KBM-7 (cell line): ENCODE results near the gene HSDL1.

Experiments
- DNase-seq: peaks from one replicate; pipeline ENCODE4 v3.0.0-alpha.2; 2015
- in situ Hi-C: fragments of 300-500 bp; cut with MboI; formaldehyde crosslinking; loops from 2 replicates; pipeline ENCODE4 v1.14.3; 2020; ENCODE audit warnings: low sequenced_read_pairs, low pct_unique_long_range_greater_than_20kb, mixed read lengths

The HSDL1 gene

DNA sequence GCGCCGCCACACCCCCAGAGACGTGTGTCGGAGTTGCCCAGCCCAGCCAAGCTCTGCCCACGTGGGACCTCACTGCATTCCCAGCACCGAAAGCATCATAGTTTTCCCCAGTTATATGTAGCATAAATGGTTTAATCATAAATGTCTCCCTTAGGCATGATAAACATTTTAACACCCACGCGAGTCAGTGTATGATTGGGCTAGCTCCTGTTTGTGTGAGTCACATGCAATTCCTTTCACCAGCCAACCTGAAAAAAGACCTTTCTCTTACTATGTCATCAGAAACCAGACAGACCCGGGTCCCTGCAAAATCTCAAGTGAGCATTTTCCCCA lies 32.7 kb upstream of the HSDL1 start:
- DNase-seq = no peak
- in situ Hi-C loops = no loop called here

DNA sequence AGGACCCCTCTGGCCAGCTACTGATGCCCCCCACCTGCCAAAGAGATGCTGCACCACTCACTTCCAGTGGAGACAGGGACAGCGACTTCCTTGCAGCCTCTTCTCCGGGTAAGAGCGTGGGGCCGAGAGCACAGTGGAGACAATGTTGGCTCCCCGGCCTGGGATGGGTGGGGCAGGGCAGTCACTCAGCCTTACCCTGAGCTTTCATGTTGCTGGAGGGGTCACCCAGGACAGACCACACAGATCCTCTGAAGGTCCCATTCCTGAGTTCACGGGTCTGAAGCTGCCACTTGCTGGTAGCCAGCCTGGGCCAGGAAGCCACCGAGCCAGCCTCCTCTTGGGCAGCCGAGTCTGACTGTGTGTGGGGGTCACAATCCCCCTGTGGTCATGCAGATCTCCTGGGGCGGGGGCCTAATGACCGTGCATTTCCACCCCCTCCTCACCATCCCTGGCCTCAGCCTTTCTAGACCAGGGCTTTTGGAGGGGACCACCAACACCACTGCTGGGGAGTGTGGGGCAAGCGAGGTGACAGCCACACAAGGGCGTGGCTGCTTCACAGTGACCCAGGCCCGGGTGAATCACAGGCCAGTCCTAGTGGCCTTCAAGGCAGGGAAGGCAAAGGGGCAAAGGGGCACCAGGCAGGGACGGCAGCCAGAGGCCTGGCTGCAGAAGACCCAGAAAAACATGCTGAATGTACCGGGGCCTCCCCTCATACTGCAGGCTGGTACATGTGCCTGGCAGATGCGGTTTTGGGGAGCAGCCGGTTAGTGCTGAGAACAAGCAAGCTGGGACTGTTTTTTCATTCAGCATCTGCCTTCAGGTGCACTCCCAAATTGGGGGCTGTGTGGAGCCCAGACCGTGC lies 31.4 kb upstream of the HSDL1 start:
- in situ Hi-C loops = no loop called here
- no peak for DNase-seq

DNA sequence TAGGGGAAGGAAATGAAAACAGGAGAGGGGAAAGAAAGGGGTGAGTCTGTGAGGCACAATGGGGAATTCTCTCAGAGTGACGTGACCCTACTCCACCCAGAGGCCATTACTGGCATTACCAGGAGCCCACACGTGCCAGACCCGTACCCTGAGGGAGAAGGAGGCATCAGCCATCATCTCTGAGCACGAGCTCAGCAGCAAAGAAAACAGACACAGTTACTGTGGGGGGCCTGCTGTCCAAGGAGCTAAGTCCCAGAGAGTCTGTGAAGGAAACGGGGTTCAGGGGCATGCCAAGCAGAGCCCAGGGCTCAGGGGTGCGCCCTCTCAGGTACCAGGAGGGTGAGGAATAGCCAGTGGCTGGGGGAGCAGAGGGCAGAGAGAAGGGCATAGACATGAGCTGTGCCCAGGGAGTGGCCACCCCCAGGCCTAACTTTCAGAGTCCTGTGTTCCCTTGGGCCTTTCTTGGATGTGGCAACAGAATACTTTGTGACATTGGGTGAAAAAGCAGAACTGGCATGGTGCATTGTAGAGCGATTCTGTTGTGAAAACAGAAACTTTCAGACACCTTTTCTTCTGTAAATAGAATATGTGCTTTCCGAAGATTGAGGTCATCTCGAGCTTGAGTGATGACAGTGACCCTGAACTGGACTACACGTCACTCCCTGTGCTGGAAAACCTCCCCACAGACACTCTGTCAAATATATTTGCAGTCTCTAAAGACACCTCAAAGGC lies 30.5 kb upstream of the HSDL1 start:
- no peak for DNase-seq
- in situ Hi-C loops = no loop called here

DNA sequence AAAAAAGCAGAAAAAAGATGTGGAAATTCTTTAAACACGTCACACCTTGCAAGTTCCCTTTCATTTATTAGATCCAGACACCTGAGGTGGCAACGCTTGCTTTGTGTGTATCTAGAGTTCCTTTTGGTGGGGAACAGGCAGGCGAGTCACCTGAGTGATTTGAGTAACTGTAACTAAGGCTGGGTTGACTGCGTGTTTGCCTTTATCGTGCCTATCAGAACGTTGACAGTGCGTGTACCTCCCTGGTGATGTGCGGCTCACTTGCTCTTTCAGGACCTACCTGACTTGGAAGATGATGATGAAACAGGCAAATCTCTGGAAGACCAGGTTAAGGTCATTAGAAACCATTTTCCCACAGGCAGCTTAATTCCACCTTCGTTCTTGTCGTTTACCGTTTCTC lies 29.4 kb upstream of the HSDL1 start:
- in situ Hi-C loops = no loop called here
- no peak for DNase-seq

DNA sequence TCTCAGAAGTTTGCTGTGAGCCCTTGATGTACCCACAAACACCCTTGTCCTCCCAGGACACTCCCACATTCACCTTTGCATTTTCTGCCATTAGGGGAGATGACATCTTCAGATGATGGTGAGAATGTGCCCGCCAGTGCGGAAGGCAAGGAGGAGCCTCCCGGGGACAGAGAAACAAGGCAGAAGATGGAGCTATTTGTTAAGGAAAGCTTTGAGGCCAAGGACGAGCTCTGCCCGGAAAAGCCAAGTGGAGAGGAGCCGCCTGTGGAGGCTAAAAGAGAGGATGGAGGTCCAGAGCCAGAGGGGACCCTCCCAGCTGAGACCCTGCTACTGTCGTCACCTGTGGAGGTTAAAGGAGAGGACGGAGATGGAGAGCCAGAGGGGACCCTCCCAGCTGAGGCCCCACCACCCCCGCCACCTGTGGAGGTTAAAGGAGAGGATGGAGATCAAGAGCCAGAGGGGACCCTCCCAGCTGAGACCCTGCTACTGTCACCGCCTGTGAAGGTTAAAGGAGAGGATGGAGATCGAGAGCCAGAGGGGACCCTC lies 24.9 kb upstream of the HSDL1 start:
- in situ Hi-C loops = no loop called here

DNA sequence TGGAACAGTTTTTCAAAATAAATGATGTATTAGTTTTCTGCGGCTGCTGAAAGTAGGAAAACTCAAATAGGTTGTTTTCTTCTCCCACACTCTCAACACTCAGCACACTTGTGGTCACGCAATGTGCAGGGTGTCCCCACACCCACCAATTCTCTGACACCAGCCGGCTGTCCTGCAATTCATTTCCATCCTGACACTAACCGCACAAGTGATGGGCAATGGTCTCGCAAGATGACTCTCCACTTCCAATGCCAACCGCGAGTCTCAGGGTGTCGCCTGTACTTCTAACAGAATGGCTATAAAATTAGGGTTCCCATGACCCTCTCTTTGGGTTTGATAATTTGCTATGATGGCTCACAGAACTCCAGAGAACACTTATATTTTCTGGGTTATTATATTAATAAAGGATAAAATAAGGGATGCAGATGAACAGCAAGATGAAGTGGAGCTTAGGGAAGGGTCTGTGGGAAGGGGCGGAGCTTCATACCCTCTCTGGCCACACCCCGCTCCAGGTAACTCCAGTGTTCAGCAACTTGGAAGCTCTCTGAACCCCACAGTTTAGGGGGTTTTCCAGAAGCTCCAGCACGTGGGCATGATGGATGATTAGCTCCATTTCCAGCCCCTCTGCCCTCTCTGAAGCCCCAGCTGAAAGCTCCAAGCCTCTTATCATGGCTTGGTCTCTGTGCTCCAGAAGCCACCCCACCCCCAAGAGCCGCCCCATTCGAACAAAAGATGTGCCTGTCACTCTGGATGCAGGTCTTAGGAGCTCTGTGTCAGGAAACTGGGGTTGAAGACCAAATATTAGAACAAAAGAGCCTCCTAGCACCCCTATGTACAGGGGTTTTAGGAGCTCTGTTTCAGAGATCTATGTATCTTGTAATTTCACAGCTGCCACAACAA lies 22.1 kb upstream of the HSDL1 start:
- DNase-seq = no peak

More for the DNA sequence above, 24.9 kb upstream of the HSDL1 start:
- no peak for DNase-seq

DNA sequence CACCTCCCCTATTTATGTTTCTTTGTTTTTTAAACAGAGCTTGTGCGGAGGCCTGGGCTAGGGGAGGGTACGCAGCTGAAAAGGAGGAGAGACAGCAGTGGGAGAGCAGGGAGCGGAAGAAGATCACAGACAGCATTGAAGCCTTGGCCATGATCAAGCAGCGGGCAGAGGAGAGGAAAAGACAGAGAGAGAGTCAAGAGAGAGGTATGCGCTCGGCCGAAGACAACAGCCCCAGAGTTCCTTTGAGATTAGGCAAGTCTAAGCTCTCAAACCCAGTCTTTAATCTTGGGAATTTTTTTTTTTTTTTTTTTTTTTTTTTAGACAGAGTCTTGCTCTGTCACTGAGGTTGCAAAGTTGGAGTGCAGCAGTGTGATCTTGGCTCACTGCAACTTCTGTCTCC lies 20.8 kb upstream of the HSDL1 start:
- in situ Hi-C loops = no loop called here
- no peak for DNase-seq

More for the DNA sequence above, 22.1 kb upstream of the HSDL1 start:
- in situ Hi-C loops = no loop called here

DNA sequence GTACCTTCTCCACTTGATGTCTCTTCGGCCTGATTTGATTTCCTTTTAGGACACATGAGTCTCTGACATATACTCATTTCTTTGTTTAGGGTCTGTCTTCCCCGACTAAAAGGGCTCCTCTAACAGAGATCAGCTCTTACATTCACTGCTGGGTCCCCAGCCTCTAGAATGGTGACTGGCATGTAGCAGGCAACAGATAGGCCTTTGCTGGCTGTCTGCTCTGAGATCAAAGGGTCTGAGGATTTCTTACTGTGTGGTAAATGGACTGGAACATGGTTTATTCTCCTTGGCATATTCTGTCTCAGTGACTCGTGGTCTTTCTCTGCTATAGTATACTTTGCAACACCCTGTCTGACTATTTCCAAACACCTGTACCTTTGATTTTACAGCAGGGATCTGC lies 16.8 kb upstream of the HSDL1 start:
- in situ Hi-C loops = no loop called here
- DNase-seq = no peak

DNA sequence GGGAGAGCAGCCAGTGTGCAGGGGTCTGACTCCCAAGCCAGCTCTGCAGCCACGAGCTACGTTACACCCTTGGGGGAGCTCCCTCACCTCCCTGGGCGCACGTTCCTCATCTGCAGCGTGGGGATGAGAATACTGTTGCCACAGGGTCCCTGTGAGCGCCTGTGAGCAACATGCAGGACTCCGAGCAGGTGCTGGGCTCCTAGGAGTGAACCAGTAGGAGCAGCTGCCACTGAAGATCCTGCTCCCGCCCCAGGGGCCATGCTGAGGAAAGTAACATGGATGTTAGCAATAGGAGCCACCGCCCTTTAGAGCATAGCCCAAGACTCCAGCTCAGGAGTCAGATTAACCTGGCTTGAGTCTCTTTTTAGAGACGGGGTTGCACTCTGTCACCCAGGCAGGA lies 16.1 kb upstream of the HSDL1 start:
- in situ Hi-C loops = no loop called here
- DNase-seq = no peak

DNA sequence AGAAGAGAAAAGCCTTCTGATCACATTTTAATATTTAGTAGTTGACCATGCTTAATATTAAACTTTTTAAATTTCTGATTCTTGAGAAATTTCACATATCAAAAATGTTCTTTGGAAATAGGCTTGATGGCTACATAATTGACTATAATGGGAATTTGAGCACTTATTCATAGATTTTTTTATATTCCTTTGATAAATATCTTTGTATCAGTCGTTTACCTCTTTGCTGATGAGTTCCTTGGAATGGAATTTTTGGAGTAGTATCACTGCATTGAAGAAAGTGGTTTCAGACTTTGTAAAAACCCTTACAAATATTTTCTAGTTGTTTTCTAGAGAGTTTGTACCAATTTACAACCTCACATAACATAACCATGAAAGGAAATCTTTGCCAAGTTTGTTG lies 14.8 kb upstream of the HSDL1 start:
- DNase-seq = no peak
- in situ Hi-C loops = no loop called here

DNA sequence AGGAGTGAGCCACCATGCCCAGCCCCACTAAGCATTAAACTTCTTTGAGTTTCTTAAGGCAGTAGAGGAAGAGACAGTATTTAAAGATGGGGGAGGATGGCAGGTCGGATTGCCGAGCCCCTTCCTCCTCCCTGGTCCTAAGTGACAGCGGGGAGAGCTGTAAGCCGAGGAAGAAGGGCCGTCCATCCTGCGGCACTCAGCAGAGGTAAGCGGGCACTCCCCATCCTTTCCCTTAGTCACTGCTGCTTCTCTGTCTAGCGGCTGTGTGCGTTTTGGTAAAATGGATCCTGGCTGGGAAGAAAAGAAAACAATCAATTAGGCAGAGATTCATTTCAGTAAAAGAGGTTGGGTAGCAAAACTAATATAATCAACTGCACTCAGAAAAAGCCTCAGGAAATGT lies 14.0 kb upstream of the HSDL1 start:
- in situ Hi-C loops = no loop called here
- DNase-seq = no peak

DNA sequence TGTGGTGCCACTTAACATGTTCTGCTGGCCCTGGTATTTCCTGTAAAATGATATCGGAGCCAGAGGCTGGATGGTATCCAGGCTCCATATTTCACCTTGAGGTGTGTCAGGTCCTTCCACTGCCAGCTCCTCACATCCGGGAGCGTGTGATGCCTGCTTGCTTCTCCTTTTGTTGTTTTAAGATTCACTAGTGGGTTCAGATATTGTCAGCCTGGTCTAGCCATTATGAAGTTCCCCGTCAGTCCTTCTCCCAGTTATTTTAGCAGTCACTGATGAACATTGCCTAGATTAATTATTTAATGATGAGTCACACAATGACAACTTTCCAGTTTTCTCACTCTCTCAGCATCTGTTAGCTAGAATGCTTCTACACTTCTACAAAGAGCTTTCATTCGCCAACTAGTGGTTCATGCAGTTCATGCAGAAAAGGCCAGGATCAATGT lies 11.4 kb upstream of the HSDL1 start:
- no peak for DNase-seq
- in situ Hi-C loops = no loop called here

DNA sequence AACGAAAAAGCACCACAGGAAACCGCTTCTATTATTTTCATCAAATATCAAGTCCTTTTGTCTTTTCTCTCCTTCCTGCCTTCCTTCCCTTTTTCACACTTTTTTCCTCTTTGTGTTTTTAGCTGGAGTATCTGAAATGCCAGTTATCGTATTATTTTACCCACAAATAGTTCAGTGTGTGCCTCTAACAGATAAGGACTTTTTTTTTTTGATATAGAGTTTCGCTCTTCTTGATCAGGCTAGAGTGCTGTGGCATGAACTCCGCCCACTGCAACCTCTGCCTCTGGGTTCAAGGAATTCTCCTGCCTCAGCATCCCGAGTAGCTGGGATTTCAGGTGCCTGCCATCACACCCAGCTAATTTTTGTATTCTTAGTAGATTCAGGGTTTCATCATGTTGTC lies 10.8 kb upstream of the HSDL1 start:
- in situ Hi-C loops = no loop called here
- no peak for DNase-seq

DNA sequence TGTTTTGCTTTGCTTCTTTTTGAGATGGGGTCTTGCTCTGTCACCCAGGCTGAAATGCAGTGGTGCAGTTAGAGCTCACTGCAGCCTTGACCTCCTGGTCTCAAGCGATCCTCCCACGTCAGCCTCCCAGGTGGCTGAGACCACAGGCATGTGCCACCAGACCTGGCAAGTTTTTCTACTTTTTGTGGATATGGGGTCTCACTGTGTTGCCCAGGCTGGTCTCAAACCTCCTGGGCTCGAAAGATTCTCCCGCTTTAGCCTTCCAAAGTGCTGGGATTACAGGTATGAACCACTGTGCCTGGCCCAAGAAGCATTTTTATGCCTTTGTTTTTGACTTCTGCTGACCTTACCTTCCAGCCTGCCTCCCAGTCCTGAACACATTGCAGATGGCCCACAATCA lies 10.2 kb upstream of the HSDL1 start:
- in situ Hi-C loops = no loop called here
- no peak for DNase-seq

DNA sequence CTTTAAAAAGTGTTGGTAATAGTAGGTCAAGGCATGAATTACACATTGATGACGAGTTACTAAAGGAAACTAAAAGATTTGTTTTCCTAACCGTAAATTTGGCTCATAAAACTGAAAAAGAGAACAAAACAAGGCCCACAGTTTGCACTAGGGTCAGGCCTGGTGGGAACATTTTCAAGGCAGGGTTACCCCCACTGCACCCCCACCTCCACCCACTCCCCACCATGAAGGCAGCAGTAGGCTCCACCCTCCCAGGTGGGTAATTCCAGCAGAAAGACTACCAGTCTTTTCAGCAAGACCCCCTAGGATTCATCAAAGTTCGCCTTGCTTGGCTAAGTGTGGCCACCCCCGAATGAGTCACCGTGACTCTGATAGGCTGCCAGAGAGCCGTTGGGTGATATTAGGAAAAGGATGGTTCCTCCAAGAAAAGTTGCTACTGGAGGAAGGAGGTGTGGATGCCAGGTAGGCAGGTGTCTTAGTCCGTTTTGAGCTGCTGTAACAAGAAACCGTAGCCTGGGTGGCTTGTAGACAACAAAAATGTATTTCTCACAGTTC lies 8.8 kb upstream of the HSDL1 start:
- DNase-seq = no peak
- in situ Hi-C loops = no loop called here

DNA sequence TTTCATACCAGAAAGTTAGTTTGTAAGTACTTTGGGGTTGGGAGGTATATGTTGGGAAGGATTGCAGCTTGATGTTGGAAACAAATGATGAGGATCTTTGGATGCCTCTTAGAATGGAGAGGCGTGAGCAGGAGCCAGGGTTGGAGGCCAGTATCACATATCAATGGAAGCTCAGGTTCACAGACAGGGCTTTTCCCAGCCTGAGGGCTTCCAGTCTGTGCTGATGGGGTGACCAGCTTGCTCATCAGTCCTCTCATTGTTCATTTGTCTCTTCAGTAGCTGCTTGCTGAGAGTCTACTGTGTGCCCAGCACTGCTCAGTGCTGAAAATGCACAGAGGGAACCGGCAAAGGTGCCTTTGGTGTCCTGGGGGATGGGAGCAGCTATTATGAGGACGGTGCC lies 5.9 kb upstream of the HSDL1 start:
- in situ Hi-C loops = no loop called here
- DNase-seq = no peak

DNA sequence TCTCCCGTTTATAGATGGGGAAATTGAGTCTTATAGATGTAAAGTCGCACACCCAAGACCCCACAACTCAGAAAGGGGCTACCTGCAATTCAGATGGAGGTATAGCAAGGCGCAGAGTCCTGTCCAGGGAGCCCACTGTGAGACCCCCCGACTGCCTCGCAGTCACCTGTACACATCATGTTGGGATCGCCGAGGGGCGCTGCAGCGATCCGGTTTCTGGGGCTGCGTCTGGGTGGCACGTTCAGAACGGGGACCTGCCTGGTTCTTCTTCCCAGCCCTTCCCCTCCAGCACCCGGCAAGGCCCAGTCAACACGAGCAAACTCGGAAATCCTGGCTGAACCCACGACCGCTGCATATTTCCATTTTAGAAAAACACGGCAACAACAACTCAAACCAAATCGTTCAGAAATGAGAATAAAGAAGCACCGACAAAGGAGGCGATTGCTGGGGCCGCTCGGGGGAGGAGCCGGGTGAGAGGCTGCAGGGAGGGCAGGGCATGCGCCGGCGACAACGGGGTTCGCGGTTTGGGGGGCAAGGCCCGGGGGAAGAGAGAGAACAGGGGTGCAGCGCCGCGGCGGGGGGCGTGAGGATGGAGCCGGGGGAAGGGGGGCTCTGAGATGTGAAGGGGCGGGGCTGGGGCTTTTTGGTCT lies 643 bp downstream of the HSDL1 start:
- peak; percentile 36 for DNase-seq
- in situ Hi-C loops = no loop called here

DNA sequence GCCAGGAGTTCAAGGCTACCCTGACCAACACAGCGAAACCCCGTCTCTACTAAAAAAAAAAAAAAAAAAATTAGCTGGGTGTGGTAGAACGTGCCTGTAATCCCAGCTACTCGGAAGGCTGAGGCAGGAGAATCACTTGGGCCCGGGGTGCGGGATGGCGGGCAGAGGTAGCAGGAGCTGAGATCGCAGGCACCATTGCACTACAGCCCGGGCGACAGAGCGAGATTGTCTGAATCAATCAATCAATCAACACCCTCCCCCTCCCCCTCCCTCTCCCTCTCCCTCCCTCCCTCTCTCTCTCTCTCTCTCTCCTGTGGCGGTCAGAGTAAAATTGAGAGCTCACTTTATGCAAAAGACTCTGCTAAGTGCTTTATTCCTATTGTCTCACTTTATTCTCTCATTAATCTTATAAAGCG lies 1.2 kb downstream of the HSDL1 start:
- no peak for DNase-seq
- in situ Hi-C loops = no loop called here

DNA sequence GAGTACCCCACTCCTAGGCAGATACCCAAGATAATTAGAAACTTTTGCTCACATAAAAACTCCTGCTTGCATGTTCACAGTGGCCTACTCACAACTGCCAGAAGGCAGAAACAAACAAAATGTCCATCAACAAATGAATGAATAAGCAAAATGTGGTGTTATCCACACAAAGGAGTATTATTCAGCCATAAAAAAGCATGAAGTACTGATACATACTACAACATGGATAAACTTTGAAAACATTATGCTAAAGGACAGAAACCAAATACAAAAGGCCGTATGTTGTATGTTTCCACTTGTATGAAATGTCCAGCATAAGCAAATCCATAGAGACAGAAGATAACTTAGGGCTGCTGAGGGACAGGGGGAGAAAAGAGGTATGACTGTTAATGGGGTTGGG lies 1.9 kb downstream of the HSDL1 start:
- DNase-seq = no peak
- in situ Hi-C loops = no loop called here
